Measurements from ENCODE around the gene ORAI3.

GRCh38 chr16:30953511-30954124, 4.8 kb downstream of the ORAI3 start:
- no peak for TF ChIP-seq POLR2A (IDR thresholded peaks at IDR 0.05)
- TF ChIP-seq, protein P1, sequence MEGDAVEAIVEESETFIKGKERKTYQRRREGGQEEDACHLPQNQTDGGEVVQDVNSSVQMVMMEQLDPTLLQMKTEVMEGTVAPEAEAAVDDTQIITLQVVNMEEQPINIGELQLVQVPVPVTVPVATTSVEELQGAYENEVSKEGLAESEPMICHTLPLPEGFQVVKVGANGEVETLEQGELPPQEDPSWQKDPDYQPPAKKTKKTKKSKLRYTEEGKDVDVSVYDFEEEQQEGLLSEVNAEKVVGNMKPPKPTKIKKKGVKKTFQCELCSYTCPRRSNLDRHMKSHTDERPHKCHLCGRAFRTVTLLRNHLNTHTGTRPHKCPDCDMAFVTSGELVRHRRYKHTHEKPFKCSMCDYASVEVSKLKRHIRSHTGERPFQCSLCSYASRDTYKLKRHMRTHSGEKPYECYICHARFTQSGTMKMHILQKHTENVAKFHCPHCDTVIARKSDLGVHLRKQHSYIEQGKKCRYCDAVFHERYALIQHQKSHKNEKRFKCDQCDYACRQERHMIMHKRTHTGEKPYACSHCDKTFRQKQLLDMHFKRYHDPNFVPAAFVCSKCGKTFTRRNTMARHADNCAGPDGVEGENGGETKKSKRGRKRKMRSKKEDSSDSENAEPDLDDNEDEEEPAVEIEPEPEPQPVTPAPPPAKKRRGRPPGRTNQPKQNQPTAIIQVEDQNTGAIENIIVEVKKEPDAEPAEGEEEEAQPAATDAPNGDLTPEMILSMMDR (IDR thresholded peaks at IDR 0.05), result peak; percentile 10 to 45 (median 19)
